Left renal cortex interstitium (tissue), 4 donors: ENCODE results near the gene FAM234A. TPM values are rescaled to one million over a fixed set of nuclear protein-coding genes. Genes with fewer than 3 reads are reported as not detected.
"Not testable (repeated sequence)": the region's sequence is repeated elsewhere in the genome, so short reads cannot be mapped to it uniquely, and the experiment has no call there.

Experiments
- DNase-seq, 4 donors: peaks; one replicate each; pipeline ENCODE4 v3.0.0-alpha.2; 2013; ENCODE audit warnings: low read depth in 4 of 4, low spot score in 2 of 4, missing footprints in 1 of 4
- polyA plus RNA-seq, 4 donors: library from polyadenylated mRNA; unstranded; fragments of 120-200 nt; gene quantifications; one replicate each; pipeline ENCODE4 v1.2.1, GENCODE V29; 2013; ENCODE audit not compliant: insufficient read length in 4 of 4

Gene FAM234A
- polyA plus RNA-seq, 4 donors, result 63.7 to 91.2 (median 82.5) TPM

DNA sequence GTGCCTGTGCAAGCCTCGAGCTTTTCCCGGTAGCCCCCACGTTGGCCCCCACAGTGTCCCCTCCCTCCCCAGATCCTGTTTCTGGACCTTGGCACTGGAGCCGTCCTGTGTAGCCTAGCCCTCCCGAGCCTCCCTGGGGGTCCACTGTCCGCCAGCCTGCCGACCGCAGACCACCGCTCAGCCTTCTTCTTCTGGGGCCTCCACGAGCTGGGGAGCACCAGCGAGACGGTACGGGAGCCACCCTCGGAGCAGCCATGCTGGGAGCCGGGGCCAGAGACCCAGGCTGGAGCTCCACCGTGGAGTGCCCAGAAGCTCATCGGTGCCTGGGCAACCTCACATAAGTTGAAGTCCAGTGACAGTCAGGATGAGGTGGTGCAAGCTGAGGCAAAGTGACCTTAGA lies 29.3 kb downstream of the FAM234A start:
- no peak for DNase-seq

DNA sequence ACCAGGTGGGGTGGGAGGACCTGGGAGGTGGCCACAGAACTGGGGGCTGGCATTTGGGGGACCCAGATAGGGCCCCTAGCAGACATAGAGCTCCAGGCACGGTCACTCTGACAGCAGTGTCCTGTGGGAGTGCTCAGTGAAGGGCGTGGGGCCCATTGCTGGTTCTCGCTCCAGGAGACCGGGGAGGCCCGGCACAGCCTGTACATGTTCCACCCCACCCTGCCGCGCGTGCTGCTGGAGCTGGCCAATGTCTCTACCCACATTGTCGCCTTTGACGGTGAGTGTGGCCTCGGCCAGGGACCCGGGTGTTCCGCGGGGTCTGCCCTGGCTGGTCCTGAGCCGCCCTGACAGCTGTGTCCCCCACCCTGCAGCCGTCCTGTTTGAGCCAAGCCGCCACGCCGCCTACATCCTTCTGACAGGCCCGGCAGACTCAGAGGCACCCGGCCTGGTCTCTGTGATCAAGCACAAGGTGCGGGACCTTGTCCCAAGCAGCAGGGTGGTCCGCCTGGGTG lies 29.9 kb downstream of the FAM234A start:
- no peak for DNase-seq

DNA sequence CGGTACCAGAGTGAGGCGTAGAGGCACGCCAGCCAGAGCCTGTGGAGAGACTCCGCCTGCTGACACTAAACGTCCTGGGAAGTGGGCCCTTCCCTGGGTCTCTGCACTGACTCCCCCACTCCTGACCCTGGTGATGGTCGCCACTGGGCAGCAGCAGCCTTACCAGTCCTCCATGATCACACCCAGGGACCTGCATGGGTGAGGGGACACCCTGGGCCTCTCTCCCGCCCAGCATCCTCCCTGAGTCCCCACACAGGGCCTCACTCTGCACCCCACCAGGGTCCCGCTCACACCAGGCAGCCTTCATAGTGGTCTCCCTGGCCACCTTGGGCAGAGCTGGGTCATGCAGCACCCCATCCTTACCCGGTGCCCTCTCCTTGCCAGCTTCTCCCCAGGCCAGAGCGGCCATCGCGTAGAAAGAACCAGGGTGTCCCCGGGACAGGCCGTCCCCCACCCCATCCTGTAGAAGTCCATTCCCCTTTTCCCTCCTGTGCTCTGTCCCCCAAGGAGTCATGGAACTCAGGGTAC lies 30.4 kb downstream of the FAM234A start:
- DNase-seq, result no peak

DNA sequence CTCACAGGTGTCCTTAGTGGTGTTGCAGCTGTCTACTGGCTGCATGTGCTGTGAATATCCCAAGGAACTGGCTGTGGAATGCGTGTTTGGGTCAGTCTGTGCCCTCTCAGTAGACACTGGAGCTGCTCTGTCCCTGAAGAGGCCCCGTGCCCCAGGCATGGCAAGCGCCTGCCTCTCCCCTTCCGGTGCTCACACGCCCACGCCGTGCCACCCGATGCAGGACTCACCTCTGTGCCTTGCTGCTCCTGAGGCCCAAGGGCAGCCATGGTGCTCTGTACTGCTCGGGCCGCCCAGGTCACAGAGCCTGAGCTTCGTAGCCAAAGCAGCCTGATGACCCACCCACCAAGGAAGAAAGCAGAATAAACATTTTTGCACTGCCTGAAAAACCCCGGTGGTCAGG lies 31.1 kb downstream of the FAM234A start:
- DNase-seq, result no peak

DNA sequence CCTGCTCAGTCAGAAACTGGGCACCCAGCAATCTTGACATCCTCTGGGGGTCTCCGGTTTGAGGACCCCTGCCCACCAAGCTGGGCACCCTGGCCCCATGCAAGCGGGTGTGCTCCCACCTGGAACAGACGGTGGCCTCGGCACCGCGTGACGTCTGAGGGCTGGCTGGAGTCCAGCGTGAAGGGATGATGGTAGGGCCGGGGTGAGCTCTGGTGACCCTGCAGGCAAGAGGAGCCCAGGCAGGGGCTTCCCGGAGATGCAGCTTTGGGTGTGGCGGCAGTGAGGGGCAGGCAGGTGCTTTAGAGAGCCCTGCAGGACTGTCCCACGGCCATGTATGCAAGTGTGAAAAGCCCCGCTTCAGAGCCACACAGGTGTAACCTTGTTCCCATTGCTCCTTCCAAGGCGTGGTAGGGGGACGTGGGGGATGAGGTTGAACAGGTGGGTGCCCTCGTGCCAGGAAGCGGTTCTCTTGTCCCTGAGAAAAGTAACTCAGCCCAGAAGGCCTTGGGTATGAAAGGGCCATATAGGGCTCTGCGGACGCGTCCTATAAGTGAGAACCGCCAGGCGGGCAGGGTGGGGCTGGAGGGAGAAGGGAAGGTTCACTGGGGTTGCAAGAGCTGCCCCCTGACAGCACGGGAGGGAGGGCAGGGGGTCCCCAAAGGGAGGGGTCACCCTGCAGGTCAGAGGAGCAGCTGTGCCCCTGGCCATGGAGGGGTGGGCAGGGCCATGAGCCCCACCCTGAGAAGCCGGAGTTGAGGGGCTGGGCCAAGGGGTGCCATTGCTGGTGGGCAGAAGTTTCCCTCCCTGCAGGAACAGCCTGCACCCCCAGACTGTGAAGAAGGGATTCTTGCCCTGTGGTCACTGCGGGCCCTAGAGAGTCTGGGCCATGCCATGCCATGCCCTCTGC lies 31.9 kb downstream of the FAM234A start:
- DNase-seq, result no peak

DNA sequence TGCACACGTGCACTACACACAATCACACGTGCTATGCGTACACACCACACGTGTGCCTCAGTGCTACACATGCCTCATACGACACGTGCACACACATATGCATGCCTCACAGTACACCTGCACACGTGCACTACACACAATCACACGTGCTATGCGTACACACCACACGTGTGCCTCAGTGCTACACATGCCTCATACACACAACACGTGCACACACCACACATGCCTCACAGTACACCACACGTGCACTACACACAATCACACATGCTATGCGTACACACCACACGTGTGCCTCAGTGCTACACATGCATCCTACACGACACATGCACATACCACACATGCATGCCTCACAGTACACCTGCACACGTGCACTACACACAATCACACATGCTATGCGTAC lies 32.9 kb downstream of the FAM234A start:
- not testable (repeated sequence) for DNase-seq

DNA sequence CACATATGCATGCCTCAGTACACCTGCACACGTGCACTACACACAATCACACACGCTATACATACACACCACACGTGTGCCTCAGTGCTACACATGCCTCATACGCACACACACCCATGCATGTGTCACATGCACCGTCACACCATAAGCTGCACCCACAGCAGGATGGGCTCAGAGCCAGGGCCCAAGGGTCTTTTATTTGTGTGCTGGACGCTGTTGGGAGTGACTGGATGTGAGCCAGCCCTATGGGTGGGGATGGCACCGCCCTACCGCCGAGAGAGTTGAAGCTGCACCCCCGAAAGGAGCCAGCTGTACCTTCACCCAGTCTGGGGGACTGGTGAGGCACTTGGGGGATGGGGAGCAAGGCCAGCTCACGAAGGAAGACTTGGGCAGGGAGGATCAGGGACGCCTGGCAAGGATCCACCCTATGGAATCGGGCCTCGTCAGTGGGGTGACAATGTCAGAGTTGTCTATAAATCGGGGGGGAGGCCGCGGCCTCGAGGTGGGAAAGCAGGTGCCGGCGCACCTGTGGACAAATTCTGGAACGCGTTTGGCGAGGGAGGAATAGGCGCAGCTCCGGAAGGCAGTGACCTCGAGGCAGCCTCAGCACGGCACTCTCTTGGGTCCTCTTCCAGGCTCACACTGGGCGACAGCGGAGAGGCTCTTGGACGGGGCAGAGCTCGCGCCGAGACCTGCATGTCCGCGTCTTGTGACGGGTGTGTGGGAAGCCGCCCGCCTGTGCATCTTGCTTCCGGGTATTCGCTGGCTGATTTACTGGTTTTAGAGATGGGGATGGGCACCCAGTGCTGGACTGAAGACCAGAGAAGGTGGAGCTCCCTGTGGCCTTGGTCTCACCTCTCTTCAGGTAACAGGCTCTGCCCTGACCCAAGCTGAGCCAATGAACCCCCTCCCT lies 33.8 kb downstream of the FAM234A start:
- DNase-seq, result no peak

DNA sequence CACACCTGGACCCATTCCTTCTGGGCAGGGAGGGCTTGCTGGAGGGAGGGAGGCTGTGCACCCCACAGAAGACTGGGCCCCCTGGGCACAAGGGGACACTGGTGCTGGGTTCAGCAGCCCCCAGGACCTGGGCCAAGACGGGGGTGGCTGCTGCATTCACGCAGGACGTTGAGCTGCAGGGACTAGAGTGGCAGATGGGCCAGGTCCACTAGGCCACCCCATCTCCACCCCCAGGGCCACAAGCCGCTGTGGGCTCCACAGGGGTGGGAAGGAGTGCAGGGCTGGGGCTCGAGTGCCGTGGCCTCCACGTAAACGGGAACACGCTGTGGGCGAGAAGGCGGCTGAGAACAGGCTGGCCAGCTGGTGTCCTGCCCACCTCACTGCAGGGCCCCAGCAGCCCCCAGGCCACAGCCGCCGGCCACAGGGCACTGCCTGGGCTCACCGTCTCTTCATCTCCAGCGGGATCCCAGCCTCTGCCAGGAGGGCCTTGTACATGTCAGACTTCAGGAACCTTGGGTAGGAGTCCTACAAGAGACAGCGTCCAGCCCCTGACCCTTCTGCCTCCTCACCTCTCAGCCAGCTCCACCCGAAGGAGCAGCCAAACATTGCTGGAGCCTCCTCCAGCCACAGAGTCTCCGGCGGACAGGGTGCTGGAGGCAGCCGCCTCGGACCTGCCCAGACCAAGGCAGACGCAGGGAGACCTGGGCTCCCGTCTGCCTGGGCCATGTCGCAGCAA lies 34.6 kb downstream of the FAM234A start:
- DNase-seq, result no peak

DNA sequence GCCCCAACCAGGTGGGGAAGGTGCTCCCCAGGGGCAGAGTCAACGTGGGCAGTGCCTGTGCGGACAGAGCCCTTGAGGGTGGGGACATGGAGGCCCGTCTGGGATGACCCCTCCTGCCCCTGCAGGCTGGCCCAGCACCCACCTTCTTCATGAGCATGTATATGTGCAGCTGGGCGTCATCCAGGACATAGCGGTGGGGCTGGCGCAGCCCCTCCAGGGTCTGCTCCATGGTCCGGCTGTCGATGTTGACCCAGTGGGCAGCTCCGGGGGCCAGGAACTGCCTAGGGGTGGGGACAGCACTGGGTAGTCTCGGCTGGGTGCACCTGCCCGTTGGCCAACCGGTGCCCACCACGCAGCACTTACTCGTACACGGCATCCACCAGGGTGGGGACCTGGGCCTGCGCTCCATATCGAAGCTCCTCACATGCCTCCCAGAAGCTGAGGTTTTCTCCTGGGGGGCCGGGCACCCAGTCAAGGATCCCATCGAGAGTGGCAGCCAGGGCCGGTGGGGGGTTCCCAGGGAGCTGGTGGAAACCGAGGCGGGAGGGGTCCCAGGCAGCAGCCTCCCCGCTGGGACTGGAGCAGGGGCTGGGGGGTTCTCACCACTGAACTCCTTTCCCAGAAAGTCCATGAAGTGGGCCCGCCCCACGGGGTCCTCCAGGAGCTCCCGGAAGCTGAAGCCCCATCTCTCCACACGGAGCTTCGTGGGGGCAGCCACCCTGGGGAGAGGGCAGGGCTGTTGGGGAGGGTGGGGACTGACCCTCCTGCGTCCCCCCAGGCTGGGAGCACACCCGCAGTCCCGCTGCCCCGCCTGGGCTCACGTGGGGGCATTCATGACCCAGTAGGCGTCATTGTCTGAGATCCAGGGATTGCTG lies 36.0 kb downstream of the FAM234A start:
- no peak for DNase-seq

DNA sequence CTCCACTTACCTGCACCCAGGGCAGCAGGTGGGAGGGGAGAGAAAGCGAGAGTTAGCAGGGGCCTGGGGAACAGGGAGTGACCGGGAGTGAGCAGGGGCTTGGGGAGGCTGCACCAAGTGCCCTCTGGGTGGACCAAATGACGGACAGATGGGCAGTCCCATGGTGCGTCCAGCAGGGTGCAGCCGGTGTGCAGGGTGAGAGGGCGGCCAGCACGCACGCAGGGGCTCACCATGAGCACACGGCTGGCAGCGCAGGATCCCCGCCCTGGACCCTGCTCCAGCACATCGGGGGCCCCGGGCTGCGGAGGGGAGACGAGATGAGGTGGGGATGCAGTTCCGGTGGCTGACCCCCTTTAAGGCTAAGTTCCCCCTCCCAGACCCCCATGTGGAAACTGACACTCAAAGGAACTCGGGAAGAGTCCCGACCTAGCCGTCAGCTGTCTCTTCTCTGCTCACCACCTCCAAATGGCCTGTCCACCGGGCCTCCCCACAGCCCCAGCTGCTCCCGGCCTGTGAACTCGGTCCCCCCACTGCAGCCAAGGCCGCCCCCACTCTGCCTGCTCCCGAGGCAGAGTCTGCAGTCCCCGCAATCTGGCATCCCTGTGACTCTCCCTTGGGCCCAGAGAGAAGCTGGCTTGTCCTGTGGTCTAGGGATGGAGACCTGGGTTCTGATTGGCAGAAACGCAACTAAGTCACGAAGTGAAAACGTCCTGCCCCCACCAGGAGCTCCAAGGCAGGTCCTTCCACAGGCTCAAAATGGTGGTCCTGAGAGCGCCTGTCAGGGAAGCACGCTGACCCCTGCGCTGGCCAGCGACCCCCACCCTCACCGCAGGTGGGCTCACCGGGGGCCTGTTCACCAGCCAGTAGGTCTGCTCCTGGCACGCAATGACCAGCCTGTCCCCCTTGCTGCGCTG lies 38.3 kb downstream of the FAM234A start:
- no peak for DNase-seq

DNA sequence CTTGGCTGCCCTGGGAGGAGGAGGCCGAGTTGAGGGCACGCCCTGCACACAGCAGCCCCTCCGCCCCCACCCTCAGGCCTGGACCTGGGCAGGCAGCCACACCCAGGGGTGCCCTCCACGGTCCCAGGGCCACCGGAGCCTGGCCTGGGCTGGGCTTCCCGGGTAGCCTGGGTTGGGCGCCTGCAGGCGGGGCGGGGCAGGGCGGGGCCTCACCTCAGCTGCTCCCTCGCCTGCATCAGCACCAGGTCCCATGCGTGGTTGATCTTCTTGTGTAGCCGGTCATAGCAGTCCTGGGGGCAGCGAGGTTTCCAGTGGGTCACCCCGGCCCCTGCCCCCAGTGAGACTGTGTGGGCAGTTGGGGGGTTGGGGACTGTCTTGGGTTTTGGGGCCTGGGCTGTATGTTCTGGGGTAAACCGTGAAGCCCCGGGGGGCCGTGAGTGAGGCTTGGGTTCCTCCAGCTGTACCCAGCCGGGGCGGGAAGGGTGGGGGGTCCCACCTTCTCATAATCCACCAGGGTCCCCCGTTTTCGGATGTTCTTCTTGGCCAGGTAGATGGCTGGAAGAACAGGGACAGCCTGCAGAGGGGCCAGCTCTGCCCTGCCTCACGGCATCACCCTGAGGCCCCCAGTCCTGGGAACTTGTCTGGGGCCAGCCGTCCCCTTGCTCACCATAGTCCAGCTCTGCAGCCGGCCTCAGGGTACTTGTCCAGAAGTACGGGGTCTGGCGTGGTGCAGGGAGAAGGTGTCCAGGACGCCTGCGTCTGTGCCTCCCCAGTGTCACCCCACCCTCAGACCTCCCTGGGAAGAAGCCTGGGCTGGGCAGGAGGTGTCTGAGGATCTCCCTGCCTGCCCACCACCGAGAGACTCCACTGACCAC lies 39.2 kb downstream of the FAM234A start:
- no peak for DNase-seq

DNA sequence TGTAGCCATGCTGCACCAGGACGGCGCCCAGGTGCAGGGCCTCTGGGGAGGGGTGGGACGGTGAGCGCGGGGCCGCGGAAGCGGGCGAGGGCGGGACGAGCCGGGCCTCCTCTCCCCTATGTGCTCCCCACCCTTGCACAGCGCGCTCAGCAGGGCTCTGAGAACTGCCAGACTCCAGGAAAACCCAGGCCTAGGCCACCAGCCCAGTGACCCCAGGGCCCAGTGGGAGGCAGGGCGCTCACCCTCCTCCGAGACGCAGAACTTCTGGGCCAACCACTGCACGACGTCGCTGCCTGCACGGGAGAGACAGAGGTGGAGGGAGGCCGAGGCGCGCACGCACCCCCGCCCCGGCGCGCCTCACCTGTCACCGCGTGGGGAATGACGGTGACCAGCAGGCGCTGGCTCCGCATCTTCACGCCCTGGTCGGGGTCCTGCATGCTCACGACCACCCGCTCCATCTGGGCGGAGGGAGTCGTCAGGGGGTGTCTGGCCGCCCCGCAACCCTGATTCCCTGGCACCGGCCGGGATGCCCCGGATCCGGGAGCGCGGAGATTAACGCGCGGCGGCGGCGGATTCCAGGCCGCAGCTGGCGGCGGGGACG lies 40.5 kb downstream of the FAM234A start:
- no peak for DNase-seq

DNA sequence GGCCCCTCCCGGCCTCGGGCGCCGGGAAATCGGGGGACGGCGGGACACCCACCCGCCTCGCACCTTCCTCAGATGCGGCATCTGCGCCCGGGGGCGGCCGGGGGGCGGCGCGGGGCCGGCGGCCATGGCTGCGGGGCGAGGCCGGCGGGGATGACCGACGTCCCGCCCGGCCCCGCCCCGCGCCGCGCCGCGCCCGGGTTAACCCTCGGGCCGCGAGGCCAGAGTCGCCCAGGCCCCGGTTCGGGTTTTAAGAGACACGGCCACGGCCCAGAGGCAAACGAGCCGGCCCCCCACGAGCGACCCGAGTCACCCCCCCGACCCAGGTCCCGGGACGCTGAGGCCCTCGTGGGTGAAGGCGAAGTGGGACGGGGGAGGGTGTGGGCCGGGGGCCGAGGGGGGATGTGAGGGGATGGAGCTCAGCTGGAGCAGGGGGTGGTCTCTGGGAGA lies 41.2 kb downstream of the FAM234A start, which contains the start of gene RGS11:
RGS11 (minus strand) TSS at position 159 of the 447 bp plus-strand sequence; CDS start at position 126, 33 bp downstream.
- no peak for DNase-seq

DNA sequence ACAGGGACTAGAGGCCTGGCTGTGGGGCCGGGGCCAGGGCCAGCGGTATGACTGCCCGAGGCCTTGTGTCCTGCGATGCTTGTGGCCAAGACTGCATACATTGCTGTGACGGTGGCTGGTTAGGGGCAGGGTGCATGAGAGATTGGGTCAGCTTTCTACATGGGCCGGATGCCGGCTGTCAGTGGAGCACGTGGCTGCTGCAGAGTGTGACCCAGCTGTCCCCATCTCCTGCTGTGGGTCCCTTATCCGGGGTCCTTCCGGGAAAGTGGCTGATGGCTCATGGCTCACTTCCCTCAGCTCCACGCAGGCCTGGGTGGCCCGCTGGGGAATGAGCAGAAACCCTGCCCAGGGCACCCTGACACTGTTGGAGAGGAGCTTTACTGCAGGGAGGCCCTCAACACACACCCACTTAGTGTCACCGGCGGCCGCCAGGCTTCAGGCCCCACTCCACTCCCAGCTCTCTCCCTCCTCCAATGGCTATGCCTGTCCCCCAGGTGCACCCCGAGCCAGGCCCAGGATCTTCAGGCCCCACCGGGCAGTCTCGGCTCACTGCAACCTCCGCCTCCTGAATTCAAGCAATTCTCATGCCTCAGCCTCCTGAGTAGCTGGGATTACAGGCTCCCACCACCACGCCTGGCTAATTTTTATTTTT lies 41.9 kb downstream of the FAM234A start:
- no peak for DNase-seq

DNA sequence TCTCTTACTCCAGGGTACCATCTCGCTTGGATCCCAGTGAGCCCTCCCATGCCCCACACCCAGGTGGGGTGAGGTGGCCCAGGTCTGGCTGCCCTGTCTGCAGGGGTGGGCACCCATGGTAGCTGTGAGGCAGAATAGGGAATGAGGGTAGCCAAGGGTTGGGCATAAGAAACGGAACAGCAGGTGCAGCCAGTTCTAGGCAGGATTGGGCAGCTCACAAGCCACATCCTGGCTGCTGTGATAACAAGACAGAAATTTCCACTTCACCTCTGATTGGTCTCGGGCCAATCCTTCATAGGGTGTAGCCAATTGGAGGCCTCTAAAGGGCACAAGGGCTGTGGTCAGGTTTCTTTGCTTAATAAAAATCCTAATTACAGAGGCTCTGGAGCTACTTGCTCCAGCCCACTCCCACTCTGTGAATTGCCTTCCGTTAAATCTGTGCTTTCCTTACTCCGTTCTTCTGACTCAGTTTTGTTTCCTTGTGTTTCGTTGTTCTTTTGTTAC lies 44.3 kb downstream of the FAM234A start:
- DNase-seq, result no peak

DNA sequence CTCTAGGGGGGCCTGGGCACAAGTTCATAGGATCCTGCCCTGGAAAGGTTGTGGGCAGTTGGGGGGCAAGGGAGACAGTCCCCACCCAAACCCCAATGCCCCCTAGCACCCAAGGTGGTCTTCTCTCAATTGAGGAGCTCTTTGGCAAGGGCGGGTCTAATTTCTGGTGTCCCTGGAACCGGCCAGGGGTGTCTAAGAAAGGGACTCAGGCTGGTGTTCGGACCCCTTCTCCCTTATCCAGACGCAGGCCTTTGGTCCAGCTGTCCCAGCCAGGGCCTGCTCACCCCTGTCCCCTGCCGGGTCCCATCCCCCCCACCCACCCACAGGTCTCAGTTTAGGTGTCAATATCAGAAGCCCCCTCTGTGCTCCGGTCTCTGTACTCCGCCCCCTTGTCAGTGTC lies 44.9 kb downstream of the FAM234A start:
- DNase-seq, result no peak
